ENCODE results near the gene TTC19.

The TTC19 gene

DNA sequence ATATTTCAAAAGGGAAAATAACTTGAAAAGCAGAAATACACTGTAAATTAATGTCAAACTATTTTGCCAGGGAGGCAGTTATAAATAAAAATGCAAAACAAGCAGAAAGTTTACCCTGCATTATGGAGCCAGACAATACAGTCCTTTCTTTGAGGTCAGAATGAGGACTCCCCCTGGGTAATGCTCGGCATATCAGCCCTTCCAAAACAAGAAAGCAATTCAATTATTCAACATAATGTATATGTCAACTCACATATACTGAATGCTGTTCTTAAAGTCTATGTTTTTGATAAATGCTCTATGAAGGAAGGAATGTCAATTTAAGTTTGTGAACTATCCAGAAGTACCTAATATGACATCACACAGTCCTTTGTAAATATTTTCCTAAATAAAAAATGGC, 72.4 kb downstream of the TTC19 start:
- TF ChIP-seq, protein P1, sequence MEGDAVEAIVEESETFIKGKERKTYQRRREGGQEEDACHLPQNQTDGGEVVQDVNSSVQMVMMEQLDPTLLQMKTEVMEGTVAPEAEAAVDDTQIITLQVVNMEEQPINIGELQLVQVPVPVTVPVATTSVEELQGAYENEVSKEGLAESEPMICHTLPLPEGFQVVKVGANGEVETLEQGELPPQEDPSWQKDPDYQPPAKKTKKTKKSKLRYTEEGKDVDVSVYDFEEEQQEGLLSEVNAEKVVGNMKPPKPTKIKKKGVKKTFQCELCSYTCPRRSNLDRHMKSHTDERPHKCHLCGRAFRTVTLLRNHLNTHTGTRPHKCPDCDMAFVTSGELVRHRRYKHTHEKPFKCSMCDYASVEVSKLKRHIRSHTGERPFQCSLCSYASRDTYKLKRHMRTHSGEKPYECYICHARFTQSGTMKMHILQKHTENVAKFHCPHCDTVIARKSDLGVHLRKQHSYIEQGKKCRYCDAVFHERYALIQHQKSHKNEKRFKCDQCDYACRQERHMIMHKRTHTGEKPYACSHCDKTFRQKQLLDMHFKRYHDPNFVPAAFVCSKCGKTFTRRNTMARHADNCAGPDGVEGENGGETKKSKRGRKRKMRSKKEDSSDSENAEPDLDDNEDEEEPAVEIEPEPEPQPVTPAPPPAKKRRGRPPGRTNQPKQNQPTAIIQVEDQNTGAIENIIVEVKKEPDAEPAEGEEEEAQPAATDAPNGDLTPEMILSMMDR (conservative IDR thresholded peaks at IDR 0.05; ENCODE audit: low read depth, low read length): no peak
- DNase-seq (ENCODE audit: low read depth): no peak
- no peak overlapping the region for H3K4me3 ChIP-seq (ENCODE audit: low read depth, low read length)

DNA sequence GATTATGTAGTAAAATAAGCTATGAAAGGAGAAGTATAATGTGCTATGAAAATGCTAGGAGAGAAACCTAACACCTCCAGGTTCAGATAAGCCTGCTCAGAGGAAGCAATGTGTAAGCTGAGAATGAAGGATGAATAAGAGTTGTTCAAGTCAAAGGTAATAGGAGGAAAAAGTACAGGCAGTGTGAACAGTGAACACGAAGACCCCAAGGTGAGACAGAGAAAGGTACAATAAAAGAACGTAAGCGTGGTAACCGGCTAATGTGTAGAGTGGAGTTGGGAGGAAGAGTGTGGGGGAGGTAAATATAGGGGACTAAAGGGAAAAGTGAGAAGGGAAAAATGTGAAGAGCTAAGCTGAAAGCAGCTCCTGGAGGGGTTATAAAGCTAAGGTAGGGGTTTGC, 74.2 kb downstream of the TTC19 start:
- no peak overlapping the region for H3K4me3 ChIP-seq (ENCODE audit: low read depth, low read length)
- DNase-seq (ENCODE audit: low read depth): peak; percentile 41
- TF ChIP-seq, protein P1 (conservative IDR thresholded peaks at IDR 0.05; ENCODE audit: low read depth, low read length): no peak

GRCh38 chr17:16074423-16074822, 74.8 kb downstream of the TTC19 start:
- TF ChIP-seq, protein P1 (conservative IDR thresholded peaks at IDR 0.05; ENCODE audit: low read depth, low read length): no peak
- no peak for DNase-seq (ENCODE audit: low read depth)

DNA sequence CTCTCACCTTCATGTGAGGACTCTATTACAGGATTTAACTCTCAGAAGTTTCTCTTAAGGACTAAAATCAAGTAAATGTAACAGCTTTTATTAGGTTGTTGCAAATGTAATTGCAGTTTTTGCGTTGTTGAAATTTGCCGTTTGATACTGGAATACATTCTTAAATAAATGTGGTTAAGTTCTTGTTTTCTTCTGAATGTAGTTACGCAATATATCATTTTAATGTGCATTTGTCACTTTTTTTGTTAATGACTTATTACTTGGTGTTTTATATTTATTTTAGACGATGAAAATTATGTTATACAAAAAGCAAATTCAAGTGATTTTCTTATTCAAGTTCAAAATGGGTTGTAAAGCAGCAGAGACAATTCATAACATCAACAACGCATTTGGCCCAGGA, 76.3 kb downstream of the TTC19 start:
- no peak overlapping the region for H3K4me3 ChIP-seq (ENCODE audit: low read depth, low read length)
- TF ChIP-seq, protein P1 (conservative IDR thresholded peaks at IDR 0.05; ENCODE audit: low read depth, low read length): no peak
- no peak for DNase-seq (ENCODE audit: low read depth)

More at GRCh38 chr17:16074423-16074822, 74.8 kb downstream of the TTC19 start:
- no peak overlapping the region for H3K4me3 ChIP-seq (ENCODE audit: low read depth, low read length)
